Neuronal stem cell (in vitro differentiated cells): ENCODE measurements around the gene PIK3C2B.

Experiments
- DNase-seq: peaks from one replicate; pipeline ENCODE4 v3.0.0-alpha.2; 2013; ENCODE audit warnings: low spot score
- H2AFZ ChIP-seq: one replicate; pipeline ENCODE4 v1.6.1; 2013; ENCODE audit warnings: mild to moderate bottlenecking, low read length, inconsistent platforms
- H2AK5ac ChIP-seq: 2 replicates; pipeline ENCODE4 v1.6.1; 2013; ENCODE audit warnings: low read depth, mild to moderate bottlenecking, inconsistent platforms, low read length, moderate library complexity, mixed read lengths
- H2BK120ac ChIP-seq: 2 replicates; pipeline ENCODE4 v1.6.1; 2013; ENCODE audit warnings: low read depth, mild to moderate bottlenecking, inconsistent platforms, low read length, moderate library complexity, mixed read lengths
- H2BK12ac ChIP-seq: one replicate; pipeline ENCODE4 v1.6.1; 2013; ENCODE audit warnings: low read length, inconsistent platforms
- H2BK15ac ChIP-seq: 2 replicates; pipeline ENCODE4 v1.6.1; 2013; ENCODE audit warnings: mild to moderate bottlenecking, low read length, inconsistent platforms, mixed read lengths
- H2BK5ac ChIP-seq: one replicate; pipeline ENCODE4 v1.6.1; 2013; ENCODE audit warnings: inconsistent platforms, mild to moderate bottlenecking, low read length, moderate library complexity
- H3K14ac ChIP-seq: one replicate; pipeline ENCODE4 v1.6.1; 2013; ENCODE audit warnings: low read length, inconsistent platforms
- H3K18ac ChIP-seq: 2 replicates; pipeline ENCODE4 v1.6.1; 2013; ENCODE audit warnings: low read length, inconsistent platforms
- H3K23ac ChIP-seq: 2 replicates; pipeline ENCODE4 v1.6.1; 2013; ENCODE audit warnings: low read depth, mild to moderate bottlenecking, mixed read lengths, low read length, inconsistent platforms; ENCODE audit not compliant: poor library complexity
- H3K27ac ChIP-seq: replicated peaks from 3 replicates; pipeline ENCODE4 v1.5.1; 2013; ENCODE audit warnings: low read length, inconsistent platforms
- H3K27me3 ChIP-seq, 3 experiments: 2 replicates each; pipeline ENCODE4 v1.6.1; 2013; ENCODE audit warnings: low read length in 3 of 3, mild to moderate bottlenecking in 2 of 3, inconsistent platforms in 1 of 3, low read depth in 1 of 3, mixed read lengths in 1 of 3, moderate library complexity in 1 of 3; ENCODE audit not compliant: control insufficient read depth in 3 of 3, insufficient read depth in 3 of 3
- H3K36me3 ChIP-seq, 2 donors: replicated peaks in 1 of 2; 2 replicates each; pipeline ENCODE4 v1.6.1; 2013; ENCODE audit warnings: low read length in 2 of 2; ENCODE audit not compliant: control insufficient read depth in 2 of 2, insufficient read depth in 2 of 2
- H3K4ac ChIP-seq: 2 replicates; pipeline ENCODE4 v1.6.1; 2013; ENCODE audit warnings: inconsistent platforms, mild to moderate bottlenecking, low read length, moderate library complexity
- H3K4me1 ChIP-seq, 2 donors: 1 replicate in 1 of 2; 2 replicates in 1 of 2; pipeline ENCODE4 v1.6.1; 2013; ENCODE audit warnings: low read length in 2 of 2, low read depth in 1 of 2; ENCODE audit not compliant: control insufficient read depth in 2 of 2, insufficient read depth in 1 of 2
- H3K4me2 ChIP-seq: one replicate; pipeline ENCODE4 v1.6.1; 2013; ENCODE audit warnings: mild to moderate bottlenecking, low read length, inconsistent platforms; ENCODE audit not compliant: insufficient read depth, poor library complexity, severe bottlenecking
- H3K4me3 ChIP-seq, 2 donors: 2 replicates each; pipeline ENCODE4 v1.5.1; 2013; ENCODE audit warnings: low read length in 2 of 2, mild to moderate bottlenecking in 2 of 2, inconsistent platforms in 1 of 2, moderate library complexity in 1 of 2
- H3K79me1 ChIP-seq: one replicate; pipeline ENCODE4 v1.6.1; 2013; ENCODE audit warnings: low read depth, mild to moderate bottlenecking, inconsistent platforms, low read length, moderate library complexity
- H3K9ac ChIP-seq: one replicate; pipeline ENCODE4 v1.6.1; 2013; ENCODE audit warnings: mild to moderate bottlenecking, low read depth, low read length, inconsistent platforms; ENCODE audit not compliant: poor library complexity
- H3K9me3 ChIP-seq, 2 donors: replicated peaks in 1 of 2; 2 replicates each; pipeline versions ENCODE3 to v1.6.1; 2013; ENCODE audit warnings: low read length in 2 of 2, mild to moderate bottlenecking in 2 of 2, inconsistent platforms in 1 of 2, low read depth in 1 of 2, mixed read lengths in 1 of 2, moderate library complexity in 1 of 2; ENCODE audit not compliant: control insufficient read depth in 2 of 2, insufficient read depth in 1 of 2
- H4K8ac ChIP-seq: one replicate; pipeline ENCODE4 v1.6.1; 2013; ENCODE audit warnings: low read depth, mild to moderate bottlenecking, inconsistent platforms, low read length, moderate library complexity
- H4K91ac ChIP-seq: one replicate; pipeline ENCODE4 v1.6.1; 2013; ENCODE audit warnings: low read length, low read depth, mild to moderate bottlenecking, inconsistent platforms; ENCODE audit not compliant: poor library complexity
- WGBS, 2 donors: extraction: QIAGEN DNeasy Blood & Tissue Kit; methylation state at CpG; one replicate each; pipeline ENCODE4 v1.1.7; 2013; ENCODE audit warnings: missing lambda C conversion rate in 2 of 2, mixed read lengths in 1 of 2; ENCODE audit not compliant: insufficient read length in 2 of 2, insufficient replicate concordance in 1 of 2; ENCODE audit errors: extremely low coverage in 2 of 2; 5-methylcytosine and 5-hydroxymethylcytosine counted together

PIK3C2B gene

DNA sequence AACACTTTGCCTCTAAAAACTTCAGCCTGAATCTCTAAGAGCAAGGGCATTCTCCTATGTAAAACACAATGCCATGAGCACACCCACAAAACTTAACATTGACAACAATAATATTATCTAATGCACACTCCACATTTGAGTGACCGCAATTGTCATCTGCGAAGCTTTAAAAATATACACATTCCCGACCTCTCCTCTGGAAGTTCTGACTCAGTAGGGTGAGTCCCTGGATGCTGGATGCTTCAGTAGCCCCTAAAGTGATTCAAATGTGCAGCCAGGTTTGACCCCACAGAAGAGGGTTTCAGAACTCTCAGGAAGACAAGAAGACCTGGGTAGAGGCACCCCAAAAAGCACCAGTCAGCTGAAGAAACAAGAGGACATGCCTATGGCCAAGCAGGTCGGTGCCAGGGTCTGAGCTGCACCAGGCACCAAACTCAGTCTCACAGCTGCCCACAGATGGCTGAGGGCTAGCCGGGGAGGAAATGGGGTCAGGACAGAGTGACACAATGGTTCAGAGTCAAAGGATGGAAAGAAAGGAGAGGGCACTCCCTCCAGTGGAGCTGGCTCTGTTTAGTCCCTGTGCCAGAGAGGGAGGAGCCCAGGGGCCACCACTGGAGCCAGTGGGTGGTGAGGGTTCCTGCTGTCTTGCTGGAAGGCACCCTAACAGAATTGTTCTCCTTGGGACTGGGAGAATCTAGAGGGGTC, 17.4 kb downstream of the PIK3C2B start:
- Histone ChIP-seq H2BK12ac (no peak overlapping the region), H3K4ac (no peak overlapping the region), H3K18ac (no peak overlapping the region), H4K91ac (no peak overlapping the region), H2BK120ac (no peak overlapping the region), H2BK5ac (no peak overlapping the region), H2BK15ac (no peak overlapping the region), H3K9ac (no peak overlapping the region), H3K4me1 (peaks cover 9 to 26% of the 10 kb centered on the region in 2 donors), H3K4me2 (no peak overlapping the region), H2AFZ (no peak overlapping the region), H3K79me1 (peaks cover 11% of the 10 kb centered on the region), H3K9me3 (no peaks in the 10 kb centered on the region), H3K14ac (no peak overlapping the region), H3K4me3 (no peak overlapping the region), H3K27ac (no peak overlapping the region), H3K23ac (no peak overlapping the region), H4K8ac (no peak overlapping the region), H3K36me3 (peaks cover 0 to 20% of the 10 kb centered on the region in 2 donors), H2AK5ac (no peak overlapping the region), H3K27me3 (no peaks in the 10 kb centered on the region)
- no peak for DNase-seq
- WGBS, 2 donors = no CpG with 5 or more reads among the region's 5 CpGs

DNA sequence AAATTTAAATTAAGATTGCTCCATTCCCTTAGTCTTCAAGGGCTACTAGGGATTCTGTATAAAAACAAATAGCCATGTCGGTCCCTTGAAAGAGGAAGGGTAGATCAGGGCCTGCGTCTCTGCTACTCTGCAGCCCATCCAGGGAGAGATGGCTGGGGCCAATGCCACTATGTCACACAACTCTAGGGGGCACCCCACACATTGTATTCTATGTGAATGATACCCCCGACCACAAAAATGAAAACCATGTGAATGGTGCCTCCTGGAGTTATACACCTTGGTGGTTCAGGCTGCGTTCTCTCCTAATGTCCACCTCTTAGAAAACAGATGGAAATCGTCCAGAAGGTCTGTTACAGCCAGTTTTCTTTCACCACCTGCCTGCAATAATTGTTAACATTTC, 18.0 kb downstream of the PIK3C2B start:
- no peaks in the 10 kb centered on the region for H3K9me3 ChIP-seq
- H3K4me3 ChIP-seq = no peak overlapping the region
- DNase-seq = no peak
- no peak overlapping the region for H2BK120ac ChIP-seq
- no peak overlapping the region for H3K4me2 ChIP-seq
- no peak overlapping the region for H2BK5ac ChIP-seq
- H4K91ac ChIP-seq = no peak overlapping the region
- peaks cover 0 to 24% of the 10 kb centered on the region in 2 donors for H3K36me3 ChIP-seq
- no peak overlapping the region for H2AFZ ChIP-seq
- WGBS, 2 donors = no CpG with 5 or more reads among the region's 5 CpGs
- H3K4ac ChIP-seq = no peak overlapping the region
- no peak overlapping the region for H2BK12ac ChIP-seq
- no peaks in the 10 kb centered on the region for H3K27me3 ChIP-seq
- H2BK15ac ChIP-seq = no peak overlapping the region
- no peak overlapping the region for H3K18ac ChIP-seq
- peaks cover 2 to 20% of the 10 kb centered on the region in 2 donors for H3K4me1 ChIP-seq
- H3K27ac ChIP-seq = no peak overlapping the region
- H3K9ac ChIP-seq = no peak overlapping the region
- no peak overlapping the region for H3K23ac ChIP-seq
- no peak overlapping the region for H4K8ac ChIP-seq
- H3K14ac ChIP-seq = no peak overlapping the region
- H3K79me1 ChIP-seq = peaks cover 9% of the 10 kb centered on the region
- H2AK5ac ChIP-seq = no peak overlapping the region

DNA sequence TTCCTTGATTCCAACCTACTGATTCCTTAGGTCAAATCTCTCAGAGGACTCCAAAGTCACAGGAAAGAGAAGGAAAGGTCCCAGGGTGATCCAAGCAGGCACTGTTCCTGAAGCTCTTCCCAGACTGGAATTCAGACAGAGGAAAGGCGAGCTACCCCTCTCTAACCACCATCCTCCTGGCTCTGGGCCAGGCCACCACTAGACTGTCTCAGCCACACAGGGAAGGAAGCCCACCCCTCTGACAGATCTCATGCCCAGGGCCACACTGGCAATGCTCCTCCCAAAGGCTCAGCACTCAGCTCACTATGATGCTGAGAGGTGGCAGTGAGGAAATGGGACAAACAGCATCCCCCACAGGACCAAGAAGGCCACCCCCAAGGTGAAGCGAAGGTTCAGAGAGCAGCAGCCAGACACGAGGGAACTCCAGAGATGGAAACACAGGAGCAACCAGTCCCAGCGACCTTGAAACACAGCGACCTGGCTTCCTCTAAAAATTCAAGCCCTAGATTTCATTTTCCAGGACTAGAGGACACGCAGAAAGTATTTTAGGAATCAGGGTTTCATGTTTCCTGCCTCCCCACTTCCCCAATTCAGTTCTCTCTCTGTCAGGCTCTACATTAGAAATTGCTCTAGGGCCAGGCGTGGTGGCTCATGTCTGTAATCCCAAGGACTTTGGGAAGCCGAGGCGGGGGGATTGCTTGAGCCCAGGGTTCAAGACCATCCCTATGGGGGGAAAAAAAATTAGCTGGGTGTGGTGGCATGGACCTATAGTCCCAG, 18.8 kb downstream of the PIK3C2B start:
- H3K27ac ChIP-seq = no peak overlapping the region
- no peak overlapping the region for H2BK12ac ChIP-seq
- no peaks in the 10 kb centered on the region for H3K27me3 ChIP-seq
- peaks cover 9% of the 10 kb centered on the region for H3K79me1 ChIP-seq
- no peak overlapping the region for H4K91ac ChIP-seq
- H2AFZ ChIP-seq = no peak overlapping the region
- no peak overlapping the region for H2AK5ac ChIP-seq
- H2BK15ac ChIP-seq = no peak overlapping the region
- H2BK5ac ChIP-seq = no peak overlapping the region
- no peaks in the 10 kb centered on the region for H3K9me3 ChIP-seq
- H3K9ac ChIP-seq = no peak overlapping the region
- H3K18ac ChIP-seq = peak overlapping the region; percentile 34
- H4K8ac ChIP-seq = no peak overlapping the region
- H3K4ac ChIP-seq = no peak overlapping the region
- no peak overlapping the region for H2BK120ac ChIP-seq
- no CpG with 5 or more reads among the region's 9 CpGs for whole genome bisulfite sequencing, 2 donors
- H3K23ac ChIP-seq = no peak overlapping the region
- no peak overlapping the region for H3K4me3 ChIP-seq
- H3K36me3 ChIP-seq = peaks cover 0 to 25% of the 10 kb centered on the region in 2 donors
- H3K14ac ChIP-seq = peak overlapping the region; percentile 27
- H3K4me1 ChIP-seq = peaks cover 0 to 16% of the 10 kb centered on the region in 2 donors
- no peak overlapping the region for H3K4me2 ChIP-seq
- DNase-seq = no peak

DNA sequence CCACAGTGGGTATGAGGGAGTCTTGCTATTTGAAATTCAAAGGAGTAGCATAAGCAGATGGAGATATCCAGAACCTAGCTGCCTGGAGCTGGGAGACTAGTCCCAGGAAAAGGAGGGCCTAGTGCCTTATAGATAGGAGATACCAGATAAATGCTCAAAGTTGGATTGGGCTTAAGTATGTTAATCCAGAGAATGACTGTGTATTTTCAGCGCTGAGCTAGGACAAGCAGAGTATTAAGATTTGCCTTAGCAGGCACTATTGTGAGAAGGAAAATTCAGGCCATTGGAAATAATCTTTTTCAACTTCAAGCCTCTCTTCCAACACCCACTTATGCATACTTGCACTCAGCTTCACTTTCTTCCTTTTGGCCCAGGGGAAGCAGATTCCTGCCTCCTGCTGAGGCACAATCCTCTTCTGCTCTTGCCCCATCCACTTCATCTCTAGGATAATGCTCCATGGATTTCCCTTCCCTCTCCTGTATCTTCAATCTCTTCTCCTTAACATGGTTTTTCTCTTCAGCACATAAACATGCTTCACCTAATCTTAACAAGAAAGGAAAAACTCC, 21.1 kb downstream of the PIK3C2B start:
- no peak overlapping the region for H2BK15ac ChIP-seq
- no peaks in the 10 kb centered on the region for H3K27me3 ChIP-seq
- peaks cover 0 to 3% of the 10 kb centered on the region in 2 donors for H3K9me3 ChIP-seq
- no peak overlapping the region for H3K23ac ChIP-seq
- peaks cover 8 to 26% of the 10 kb centered on the region in 2 donors for H3K36me3 ChIP-seq
- no peak overlapping the region for H3K4ac ChIP-seq
- no peak overlapping the region for H4K91ac ChIP-seq
- no CpG with 5 or more reads among the region's 1 CpG for WGBS, 2 donors
- H3K4me1 ChIP-seq = peaks cover 0 to 10% of the 10 kb centered on the region in 2 donors
- H3K79me1 ChIP-seq = peaks cover 4% of the 10 kb centered on the region
- H2BK120ac ChIP-seq = no peak overlapping the region
- no peak overlapping the region for H3K9ac ChIP-seq
- no peak for DNase-seq
- H3K14ac ChIP-seq = no peak overlapping the region
- H3K4me2 ChIP-seq = no peak overlapping the region
- no peak overlapping the region for H4K8ac ChIP-seq
- no peak overlapping the region for H2BK5ac ChIP-seq
- H2AFZ ChIP-seq = no peak overlapping the region
- H3K18ac ChIP-seq = no peak overlapping the region
- no peak overlapping the region for H3K4me3 ChIP-seq
- no peak overlapping the region for H3K27ac ChIP-seq
- no peak overlapping the region for H2BK12ac ChIP-seq
- H2AK5ac ChIP-seq = no peak overlapping the region
